Measurements from ENCODE around the gene NCR2. TPM values are rescaled to one million over a fixed set of nuclear protein-coding genes. Genes with fewer than 3 reads are reported as not detected.

The NCR2 gene, protein sequence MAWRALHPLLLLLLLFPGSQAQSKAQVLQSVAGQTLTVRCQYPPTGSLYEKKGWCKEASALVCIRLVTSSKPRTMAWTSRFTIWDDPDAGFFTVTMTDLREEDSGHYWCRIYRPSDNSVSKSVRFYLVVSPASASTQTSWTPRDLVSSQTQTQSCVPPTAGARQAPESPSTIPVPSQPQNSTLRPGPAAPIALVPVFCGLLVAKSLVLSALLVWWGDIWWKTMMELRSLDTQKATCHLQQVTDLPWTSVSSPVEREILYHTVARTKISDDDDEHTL
- total RNA-seq = not detected

- no peak for TF ChIP-seq CTCF (IDR thresholded peaks at IDR 0.05)
- H3K27ac ChIP-seq = no peak within 1 kb of the TSS
- H3K9me3 ChIP-seq = no peaks in the 10 kb centered on the region
- no peaks in the 10 kb centered on the region for H3K4me1 ChIP-seq
- DNase-seq (ENCODE audit: low spot score) = no peak
- no peaks in the 10 kb centered on the region for H3K36me3 ChIP-seq
- no peaks in the 10 kb centered on the region for H3K27me3 ChIP-seq
- no peak within 1 kb of the TSS for H3K4me3 ChIP-seq
Measured at GRCh38 chr6:41335296-41335695, at the start of gene NCR2. Gene NCR2 (plus strand): TSS chr6:41335608. CDS start chr6:41335877, 269 bp downstream.

GRCh38 chr6:41286544-41287346 lies 48.7 kb upstream of the NCR2 start, which contains the start of gene TREM1:
Gene TREM1 (minus strand): TSS chr6:41286682. CDS start chr6:41286655, 27 bp downstream.
- peak; percentile 72 for DNase-seq (ENCODE audit: low spot score)
- Histone ChIP-seq H3K4me3 (no peak within 1 kb of the TSS), H3K36me3 (no peaks in the 10 kb centered on the region), H3K27me3 (no peaks in the 10 kb centered on the region), H3K9me3 (no peaks in the 10 kb centered on the region), H3K27ac (peak within 1 kb of the TSS in 1 of 2 donors; percentile 46), H3K4me1 (no peaks in the 10 kb centered on the region)
- no peak for TF ChIP-seq CTCF (IDR thresholded peaks at IDR 0.05)

- Histone ChIP-seq H3K36me3 (no peaks in the 10 kb centered on the region), H3K27me3 (no peaks in the 10 kb centered on the region), H3K4me3 (no peak overlapping the region), H3K9me3 (no peaks in the 10 kb centered on the region), H3K4me1 (no peaks in the 10 kb centered on the region), H3K27ac (no peak overlapping the region)
- no peak for DNase-seq (ENCODE audit: low spot score)
- no peak for TF ChIP-seq CTCF (IDR thresholded peaks at IDR 0.05)
Measured at GRCh38 chr6:41288030-41288753, 47.2 kb upstream of the NCR2 start.

- Histone ChIP-seq H3K27me3 (no peaks in the 10 kb centered on the region), H3K36me3 (no peaks in the 10 kb centered on the region), H3K4me1 (no peaks in the 10 kb centered on the region), H3K4me3 (no peak overlapping the region), H3K9me3 (no peaks in the 10 kb centered on the region), H3K27ac (no peak overlapping the region)
- no peak for DNase-seq (ENCODE audit: low spot score)
- TF ChIP-seq CTCF (IDR thresholded peaks at IDR 0.05) = no peak
Measured at GRCh38 chr6:41288754-41289129, 46.7 kb upstream of the NCR2 start.

DNA sequence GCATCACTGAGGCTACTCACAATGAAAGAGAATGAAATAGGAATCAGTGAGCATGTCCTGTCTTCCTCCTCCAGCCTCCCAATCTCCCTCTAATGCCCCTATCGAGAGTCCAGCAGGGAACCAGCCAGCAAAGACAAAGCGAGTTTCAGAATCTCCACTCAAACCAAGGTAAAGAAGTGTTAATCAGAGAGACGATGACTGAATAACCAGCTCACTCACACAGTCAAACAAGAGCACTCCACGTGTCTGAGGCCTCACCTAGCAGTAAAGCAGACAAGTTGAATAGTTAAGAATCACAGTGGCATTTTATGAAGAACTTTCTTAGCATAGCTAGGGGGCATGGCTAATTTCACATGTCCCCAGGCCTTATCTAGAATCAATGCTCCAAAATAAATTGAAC lies 45.6 kb upstream of the NCR2 start:
- Histone ChIP-seq H3K4me3 (no peak overlapping the region), H3K4me1 (no peaks in the 10 kb centered on the region), H3K9me3 (no peaks in the 10 kb centered on the region), H3K27me3 (no peaks in the 10 kb centered on the region), H3K36me3 (no peaks in the 10 kb centered on the region), H3K27ac (no peak overlapping the region)
- no peak for DNase-seq (ENCODE audit: low spot score)
- no peak for TF ChIP-seq CTCF (IDR thresholded peaks at IDR 0.05)
